ENCODE data around the gene BEND3. TPM values are rescaled to one million over a fixed set of nuclear protein-coding genes. Genes with fewer than 3 reads are reported as not detected.

Gene BEND3
- total RNA-seq, 4 donors from 2014 or later = 2.1 to 2.4 (median 2.1) TPM

DNA sequence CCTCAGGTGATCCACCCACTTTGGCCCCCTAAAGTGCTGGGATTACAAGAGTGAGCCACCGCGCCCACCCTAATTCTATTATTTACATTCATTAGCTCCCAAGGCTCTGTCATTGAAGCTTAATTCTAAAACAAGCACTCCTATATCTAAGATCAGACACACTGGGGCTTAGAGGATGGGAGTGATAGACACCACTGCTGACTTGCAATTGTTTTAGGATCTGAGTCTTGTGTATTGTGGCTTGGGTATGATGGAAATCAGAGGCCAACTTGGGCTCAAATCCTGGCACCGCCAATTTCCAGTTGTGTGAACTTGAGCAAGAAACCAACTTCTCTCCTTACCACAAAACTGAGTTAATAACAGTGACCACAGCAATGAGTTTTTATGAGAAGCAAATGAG lies 52.6 kb downstream of the BEND3 start:
- Histone ChIP-seq H3K36me3 (no peaks in the 10 kb centered on the region), H3K9me3 (no peaks in the 10 kb centered on the region), H3K27ac (no peak overlapping the region), H3K4me1 (no peaks in the 10 kb centered on the region), H3K27me3 (no peaks in the 10 kb centered on the region), H3K4me3 (no peak overlapping the region)
- 92% methylated on average over 3 of the region's 3 CpGs for WGBS
- TF ChIP-seq POLR2AphosphoS5 (IDR thresholded peaks at IDR 0.05) (no peak), EP300 (IDR thresholded peaks at IDR 0.05) (no peak), POLR2A (IDR thresholded peaks at IDR 0.05) (no peak)
- TF ChIP-seq, protein P1, sequence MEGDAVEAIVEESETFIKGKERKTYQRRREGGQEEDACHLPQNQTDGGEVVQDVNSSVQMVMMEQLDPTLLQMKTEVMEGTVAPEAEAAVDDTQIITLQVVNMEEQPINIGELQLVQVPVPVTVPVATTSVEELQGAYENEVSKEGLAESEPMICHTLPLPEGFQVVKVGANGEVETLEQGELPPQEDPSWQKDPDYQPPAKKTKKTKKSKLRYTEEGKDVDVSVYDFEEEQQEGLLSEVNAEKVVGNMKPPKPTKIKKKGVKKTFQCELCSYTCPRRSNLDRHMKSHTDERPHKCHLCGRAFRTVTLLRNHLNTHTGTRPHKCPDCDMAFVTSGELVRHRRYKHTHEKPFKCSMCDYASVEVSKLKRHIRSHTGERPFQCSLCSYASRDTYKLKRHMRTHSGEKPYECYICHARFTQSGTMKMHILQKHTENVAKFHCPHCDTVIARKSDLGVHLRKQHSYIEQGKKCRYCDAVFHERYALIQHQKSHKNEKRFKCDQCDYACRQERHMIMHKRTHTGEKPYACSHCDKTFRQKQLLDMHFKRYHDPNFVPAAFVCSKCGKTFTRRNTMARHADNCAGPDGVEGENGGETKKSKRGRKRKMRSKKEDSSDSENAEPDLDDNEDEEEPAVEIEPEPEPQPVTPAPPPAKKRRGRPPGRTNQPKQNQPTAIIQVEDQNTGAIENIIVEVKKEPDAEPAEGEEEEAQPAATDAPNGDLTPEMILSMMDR (IDR thresholded peaks at IDR 0.05) = no peak
- DNase-seq (ENCODE audit: low spot score in 2 of 2) = no peak

DNA sequence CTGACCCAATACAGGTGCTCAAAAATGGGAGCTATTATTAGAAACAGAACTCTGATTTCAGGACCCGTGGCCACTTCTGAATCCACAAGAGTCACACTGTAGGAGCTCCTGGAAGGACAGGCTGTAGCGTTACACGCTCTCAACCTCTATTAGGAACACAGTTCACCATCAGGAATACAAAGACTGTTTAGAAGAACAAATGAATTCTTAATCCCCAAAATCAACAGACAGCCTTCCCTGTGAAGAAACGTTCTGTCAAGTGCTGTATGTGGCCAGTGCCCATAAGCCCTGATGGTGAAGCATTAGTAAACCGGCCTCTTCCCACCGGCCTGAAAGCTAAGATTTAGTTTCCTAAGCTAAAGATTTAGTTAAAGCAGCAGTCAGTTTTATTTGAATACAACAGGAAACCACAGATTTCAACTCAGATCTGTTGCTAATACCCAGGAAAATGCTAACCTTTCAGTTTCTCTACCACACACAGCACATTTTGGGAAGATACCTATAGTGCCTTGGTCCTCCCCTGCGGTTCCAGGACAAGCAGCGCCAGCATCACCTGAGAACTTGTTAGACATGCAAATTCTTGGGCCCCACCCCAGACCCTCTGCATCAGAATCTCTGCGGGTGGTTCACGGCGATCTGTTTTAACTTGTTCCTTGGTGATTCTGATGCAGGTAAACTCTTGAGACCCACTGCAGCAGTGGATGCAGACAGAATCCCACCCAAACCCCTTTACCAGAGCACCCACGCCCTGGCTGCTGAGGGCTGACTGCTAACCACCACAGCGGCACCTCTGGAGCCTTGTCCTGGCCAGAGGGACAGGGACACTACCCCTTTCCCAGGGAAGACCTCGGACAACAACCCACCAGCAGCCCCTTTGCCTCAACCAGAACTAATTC lies 53.9 kb downstream of the BEND3 start:
- Histone ChIP-seq H3K4me3 (no peak overlapping the region), H3K9me3 (no peaks in the 10 kb centered on the region), H3K27me3 (no peaks in the 10 kb centered on the region), H3K36me3 (no peaks in the 10 kb centered on the region), H3K4me1 (no peaks in the 10 kb centered on the region), H3K27ac (no peak overlapping the region)
- no peak for TF ChIP-seq POLR2AphosphoS5 (IDR thresholded peaks at IDR 0.05)
- TF ChIP-seq EP300 (IDR thresholded peaks at IDR 0.05) = no peak
- TF ChIP-seq, protein P1 (IDR thresholded peaks at IDR 0.05) = no peak
- TF ChIP-seq POLR2A (IDR thresholded peaks at IDR 0.05) = no peak
- WGBS = 53% methylated on average over 14 of the region's 14 CpGs
- DNase-seq (ENCODE audit: low spot score in 2 of 2) = no peak

DNA sequence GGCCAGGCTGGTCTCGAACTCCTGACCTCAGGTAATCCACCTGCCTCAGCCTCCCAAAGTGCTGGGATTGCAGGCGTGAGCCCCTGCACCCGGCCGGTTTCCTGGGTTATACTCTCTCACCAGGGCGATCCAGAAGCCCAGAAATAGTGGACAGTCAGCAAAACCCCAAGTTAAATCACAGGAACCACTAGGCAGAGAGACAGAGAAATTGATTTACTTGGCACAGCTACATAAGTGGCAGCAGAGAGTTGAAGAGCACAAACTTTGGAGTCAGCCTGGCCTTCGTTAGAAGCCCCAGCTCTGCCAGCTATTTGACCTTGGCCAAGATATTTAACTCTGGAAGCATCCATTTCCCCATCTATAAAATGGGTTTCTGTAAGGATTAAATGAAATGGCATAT lies 54.6 kb downstream of the BEND3 start:
- 92% methylated on average over 6 of the region's 6 CpGs for WGBS
- TF ChIP-seq POLR2AphosphoS5 (IDR thresholded peaks at IDR 0.05) = no peak
- TF ChIP-seq EP300 (IDR thresholded peaks at IDR 0.05) = no peak
- TF ChIP-seq POLR2A (IDR thresholded peaks at IDR 0.05) = no peak
- TF ChIP-seq, protein P1 (IDR thresholded peaks at IDR 0.05) = no peak

DNA sequence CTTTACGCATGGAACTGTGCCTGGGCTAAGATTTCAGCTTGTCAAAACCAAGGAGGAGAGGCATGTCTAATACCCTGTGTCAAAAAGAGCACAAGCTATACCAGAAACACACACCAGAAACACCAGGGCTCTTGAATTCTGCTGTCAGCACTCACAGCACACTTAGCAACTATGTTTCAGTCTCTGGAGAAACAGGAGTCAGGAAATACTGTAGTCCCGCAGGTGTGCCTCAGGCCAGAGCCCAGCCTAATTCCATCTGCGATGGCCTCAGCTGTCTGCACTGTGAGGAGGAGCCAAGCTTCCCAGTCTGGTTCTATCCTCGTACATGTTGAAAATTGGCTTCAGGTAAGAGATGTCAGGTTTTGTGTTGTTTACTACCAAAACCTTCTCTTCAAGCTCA lies 55.7 kb downstream of the BEND3 start:
- H3K4me1 ChIP-seq = no peaks in the 10 kb centered on the region
- no peaks in the 10 kb centered on the region for H3K36me3 ChIP-seq
- H3K9me3 ChIP-seq = no peaks in the 10 kb centered on the region
- no peak overlapping the region for H3K4me3 ChIP-seq
- H3K27ac ChIP-seq = no peak overlapping the region
- 68% methylated on average over 4 of the region's 4 CpGs for WGBS
- no peak for DNase-seq (ENCODE audit: low spot score in 2 of 2)
- TF ChIP-seq POLR2AphosphoS5 (IDR thresholded peaks at IDR 0.05) = no peak
- no peak for TF ChIP-seq POLR2A (IDR thresholded peaks at IDR 0.05)
- TF ChIP-seq, protein P1 (IDR thresholded peaks at IDR 0.05) = no peak
- TF ChIP-seq EP300 (IDR thresholded peaks at IDR 0.05) = no peak
- H3K27me3 ChIP-seq = no peaks in the 10 kb centered on the region

More for the DNA sequence above, 54.6 kb downstream of the BEND3 start:
- no peaks in the 10 kb centered on the region for H3K4me1 ChIP-seq
- H3K27ac ChIP-seq = no peak overlapping the region
- no peaks in the 10 kb centered on the region for H3K27me3 ChIP-seq
- no peaks in the 10 kb centered on the region for H3K36me3 ChIP-seq
- DNase-seq (ENCODE audit: low spot score in 2 of 2) = no peak
- no peak overlapping the region for H3K4me3 ChIP-seq
- no peaks in the 10 kb centered on the region for H3K9me3 ChIP-seq

DNA sequence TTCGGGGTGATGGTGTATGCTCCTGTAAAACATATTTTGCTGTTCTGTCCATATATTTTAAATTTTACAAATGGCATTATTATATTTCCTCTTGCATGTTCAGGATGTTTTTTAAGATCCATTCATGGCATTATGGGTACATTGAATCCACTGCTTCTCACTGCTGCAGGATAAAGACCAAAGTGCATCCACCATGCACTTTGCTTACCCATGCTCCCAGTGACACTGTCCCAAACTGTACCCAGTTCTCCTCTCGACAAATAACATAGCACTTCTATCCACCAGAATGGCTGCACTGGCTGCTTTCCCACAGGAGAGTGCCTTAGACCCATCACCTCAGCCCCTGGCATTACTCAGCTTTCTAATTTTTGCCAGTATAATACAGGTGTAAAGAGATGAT lies 57.6 kb downstream of the BEND3 start:
- no peaks in the 10 kb centered on the region for H3K36me3 ChIP-seq
- no peaks in the 10 kb centered on the region for H3K9me3 ChIP-seq
- no peak overlapping the region for H3K27ac ChIP-seq
- no peak for DNase-seq (ENCODE audit: low spot score in 2 of 2)
- H3K27me3 ChIP-seq = no peaks in the 10 kb centered on the region
- no peaks in the 10 kb centered on the region for H3K4me1 ChIP-seq
- 96% methylated on average over 2 of the region's 2 CpGs for WGBS
- H3K4me3 ChIP-seq = no peak overlapping the region
- no peak for TF ChIP-seq EP300 (IDR thresholded peaks at IDR 0.05)
- no peak for TF ChIP-seq POLR2A (IDR thresholded peaks at IDR 0.05)
- TF ChIP-seq POLR2AphosphoS5 (IDR thresholded peaks at IDR 0.05) = no peak
- TF ChIP-seq, protein P1 (IDR thresholded peaks at IDR 0.05) = no peak

Measured in suprapubic skin (tissue), 4 donors.